T-helper 1 cell treated with Interleukin-12 subunit alpha and Interleukin-12 subunit beta and Interleukin-4 antibody, amounts not matched to agents 30 μg/mL and 1 μg/mL, for 36 hours (primary cell): ENCODE results near the gene MAN1A1.
"Not testable (repeated sequence)": the region's sequence is repeated elsewhere in the genome, so short reads cannot be mapped to it uniquely, and the experiment has no call there.

ENCODE experiments used
- H3K27ac Mint-ChIP-seq: one replicate; pipeline ENCODE4 v1.8.0; 2021; ENCODE audit warnings: mild to moderate bottlenecking, mixed read lengths
- H3K27me3 Mint-ChIP-seq: one replicate; pipeline ENCODE4 v1.8.0; 2021; ENCODE audit warnings: low read depth, mixed read lengths
- H3K36me3 Mint-ChIP-seq: one replicate; pipeline ENCODE4 v1.8.0; 2021; ENCODE audit warnings: low read depth, mixed read lengths
- H3K4me1 Mint-ChIP-seq: one replicate; pipeline ENCODE4 v1.8.0; 2021; ENCODE audit warnings: low read depth, mixed read lengths
- H3K4me3 Mint-ChIP-seq: one replicate; pipeline ENCODE4 v1.8.0; 2021; ENCODE audit warnings: mild to moderate bottlenecking, moderate library complexity, mixed read lengths
- H3K9me3 Mint-ChIP-seq: one replicate; pipeline ENCODE4 v1.8.0; 2021; ENCODE audit warnings: mixed read lengths

The MAN1A1 gene

DNA sequence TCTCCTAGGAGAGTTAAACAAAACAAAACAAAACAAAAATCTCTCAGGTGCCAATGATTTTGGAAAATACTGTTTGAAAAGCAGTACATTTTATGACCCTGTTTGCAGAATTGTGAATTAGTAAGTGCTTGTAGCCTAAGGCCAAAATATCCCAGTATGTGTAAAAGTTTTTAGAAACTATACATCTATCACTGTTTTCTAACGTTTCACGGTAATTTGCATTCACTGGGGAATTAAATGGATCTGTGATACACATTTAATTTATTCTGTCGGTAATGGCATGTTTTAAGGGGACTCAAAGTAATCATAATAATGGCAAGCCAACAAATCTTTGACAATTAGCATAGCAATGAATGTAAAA, 175.5 kb downstream of the MAN1A1 start:
- H3K4me1 Mint-ChIP-seq, result no peaks in the 10 kb centered on the region
- no peak overlapping the region for H3K27ac Mint-ChIP-seq
- H3K9me3 Mint-ChIP-seq, result no peaks in the 10 kb centered on the region
- no peak overlapping the region for H3K4me3 Mint-ChIP-seq
- peaks cover 5% of the 10 kb centered on the region for H3K27me3 Mint-ChIP-seq
- no peaks in the 10 kb centered on the region for H3K36me3 Mint-ChIP-seq

- H3K36me3 Mint-ChIP-seq, result no peaks in the 10 kb centered on the region
- H3K9me3 Mint-ChIP-seq, result no peaks in the 10 kb centered on the region
- H3K4me3 Mint-ChIP-seq, result no peak overlapping the region
- H3K27me3 Mint-ChIP-seq, result peaks cover 10% of the 10 kb centered on the region
- H3K27ac Mint-ChIP-seq, result no peak overlapping the region
- no peaks in the 10 kb centered on the region for H3K4me1 Mint-ChIP-seq
Measured at GRCh38 chr6:119173249-119174084, 176.1 kb downstream of the MAN1A1 start.

GRCh38 chr6:119172824-119173223, 176.7 kb downstream of the MAN1A1 start:
- H3K36me3 Mint-ChIP-seq, result no peaks in the 10 kb centered on the region
- H3K27ac Mint-ChIP-seq, result no peak overlapping the region
- no peaks in the 10 kb centered on the region for H3K9me3 Mint-ChIP-seq
- H3K4me3 Mint-ChIP-seq, result no peak overlapping the region
- peaks cover 15% of the 10 kb centered on the region for H3K27me3 Mint-ChIP-seq
- no peaks in the 10 kb centered on the region for H3K4me1 Mint-ChIP-seq

DNA sequence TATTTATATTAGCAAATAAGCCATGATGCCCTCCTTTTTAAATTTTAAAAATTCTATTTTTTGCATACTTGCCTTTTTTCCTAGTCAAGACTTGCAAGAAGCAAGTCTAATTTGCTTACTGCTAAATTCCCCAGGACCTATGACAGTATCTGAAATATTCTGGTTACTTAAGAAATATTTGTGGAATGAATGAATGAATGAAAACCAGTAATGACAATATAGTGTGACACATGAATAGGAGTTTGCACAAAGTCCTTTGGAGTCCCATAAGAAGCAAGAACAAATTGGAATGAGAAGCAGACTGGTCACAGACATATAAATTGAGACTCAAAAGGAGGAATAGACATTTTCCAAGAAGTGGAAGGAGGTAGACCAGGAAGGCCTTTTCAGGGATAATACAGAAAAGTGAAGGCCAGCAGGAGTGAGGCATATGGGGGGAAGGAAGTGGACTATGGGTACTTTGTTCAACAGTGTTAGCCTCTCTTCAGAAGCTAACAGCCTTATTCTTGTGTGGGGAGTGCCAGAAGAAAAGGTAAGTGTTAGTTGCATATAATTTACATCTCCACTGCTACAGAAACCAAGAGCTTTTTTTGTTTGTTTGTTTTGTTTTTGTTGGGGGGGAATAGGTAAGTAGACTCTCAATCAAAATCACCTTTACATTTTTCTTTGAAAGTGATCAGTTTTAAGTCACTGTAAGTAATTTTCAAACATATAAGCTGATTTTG, 177.5 kb downstream of the MAN1A1 start:
- Mint-ChIP-seq H3K4me1 (no peaks in the 10 kb centered on the region), H3K27ac (no peak overlapping the region), H3K36me3 (no peaks in the 10 kb centered on the region), H3K27me3 (peaks cover 22% of the 10 kb centered on the region), H3K9me3 (no peaks in the 10 kb centered on the region), H3K4me3 (no peak overlapping the region)

DNA sequence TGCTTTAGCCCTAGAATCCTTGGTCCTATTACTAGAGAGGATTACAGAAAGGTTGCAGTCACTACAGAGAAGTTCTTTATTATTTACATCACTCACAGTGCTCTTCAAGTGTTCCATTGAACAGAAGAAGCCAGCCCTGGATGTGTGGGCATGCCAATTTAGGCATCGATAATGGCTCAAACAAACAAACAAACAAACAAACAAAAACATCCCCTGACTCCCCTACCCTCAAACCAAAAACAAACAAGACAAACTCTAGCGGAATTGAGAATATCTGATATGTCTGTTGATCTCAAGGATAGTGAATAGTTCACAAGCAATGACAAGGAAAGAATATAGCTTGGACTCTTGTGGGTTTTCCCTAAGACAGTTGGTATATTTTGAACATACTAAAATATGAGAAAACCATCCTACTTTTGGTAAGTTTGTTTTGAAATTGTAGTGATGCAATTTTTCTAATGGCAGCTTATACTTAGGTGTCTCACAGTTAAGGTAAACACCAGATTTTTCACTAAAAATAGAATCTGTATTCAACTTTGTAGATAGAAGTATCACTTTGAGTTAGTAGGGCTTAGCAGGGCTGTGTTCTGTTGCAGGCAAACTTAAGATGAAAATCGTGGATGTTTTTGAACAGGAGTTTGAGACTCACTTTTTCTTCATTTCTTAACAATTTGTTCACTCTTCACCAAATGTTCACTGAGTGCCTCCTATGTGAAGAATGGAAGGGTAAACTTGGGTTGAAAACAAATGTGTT, 178.3 kb downstream of the MAN1A1 start:
- Mint-ChIP-seq H3K4me1 (no peaks in the 10 kb centered on the region), H3K36me3 (no peaks in the 10 kb centered on the region), H3K27me3 (peaks cover 28% of the 10 kb centered on the region), H3K9me3 (no peaks in the 10 kb centered on the region), H3K27ac (no peak overlapping the region), H3K4me3 (no peak overlapping the region)

- no peaks in the 10 kb centered on the region for H3K4me1 Mint-ChIP-seq
- no peak overlapping the region for H3K4me3 Mint-ChIP-seq
- no peak overlapping the region for H3K27ac Mint-ChIP-seq
- peaks cover 34% of the 10 kb centered on the region for H3K27me3 Mint-ChIP-seq
- no peaks in the 10 kb centered on the region for H3K36me3 Mint-ChIP-seq
- H3K9me3 Mint-ChIP-seq, result no peaks in the 10 kb centered on the region
Measured at GRCh38 chr6:119170447-119171087, 179.0 kb downstream of the MAN1A1 start.

- Mint-ChIP-seq H3K36me3 (no peaks in the 10 kb centered on the region), H3K27me3 (peaks cover 39% of the 10 kb centered on the region), H3K27ac (no peak overlapping the region), H3K4me1 (no peaks in the 10 kb centered on the region), H3K4me3 (no peak overlapping the region), H3K9me3 (no peaks in the 10 kb centered on the region)
Measured at GRCh38 chr6:119170103-119170446, 179.5 kb downstream of the MAN1A1 start.

DNA sequence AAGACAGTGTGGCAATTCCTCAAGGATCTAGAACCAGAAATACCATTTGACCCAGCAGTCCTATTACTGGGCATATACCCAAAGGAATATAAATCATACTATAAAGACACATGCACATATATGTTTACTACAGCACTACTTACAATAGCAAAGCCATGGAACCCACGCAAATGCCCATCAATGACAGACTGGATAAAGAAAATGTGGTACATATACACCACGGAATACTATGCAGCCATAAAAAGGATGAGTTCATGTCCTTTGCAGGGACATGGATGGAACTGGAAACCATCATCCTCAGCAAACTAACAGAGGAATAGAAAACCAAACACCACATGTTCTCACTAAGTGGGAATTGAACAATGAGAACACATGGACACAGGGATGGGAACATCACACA, 180.2 kb downstream of the MAN1A1 start:
- not testable (repeated sequence) for H3K36me3 Mint-ChIP-seq, H3K9me3 Mint-ChIP-seq
- H3K27me3 Mint-ChIP-seq, result peaks cover 45% of the 10 kb centered on the region

DNA sequence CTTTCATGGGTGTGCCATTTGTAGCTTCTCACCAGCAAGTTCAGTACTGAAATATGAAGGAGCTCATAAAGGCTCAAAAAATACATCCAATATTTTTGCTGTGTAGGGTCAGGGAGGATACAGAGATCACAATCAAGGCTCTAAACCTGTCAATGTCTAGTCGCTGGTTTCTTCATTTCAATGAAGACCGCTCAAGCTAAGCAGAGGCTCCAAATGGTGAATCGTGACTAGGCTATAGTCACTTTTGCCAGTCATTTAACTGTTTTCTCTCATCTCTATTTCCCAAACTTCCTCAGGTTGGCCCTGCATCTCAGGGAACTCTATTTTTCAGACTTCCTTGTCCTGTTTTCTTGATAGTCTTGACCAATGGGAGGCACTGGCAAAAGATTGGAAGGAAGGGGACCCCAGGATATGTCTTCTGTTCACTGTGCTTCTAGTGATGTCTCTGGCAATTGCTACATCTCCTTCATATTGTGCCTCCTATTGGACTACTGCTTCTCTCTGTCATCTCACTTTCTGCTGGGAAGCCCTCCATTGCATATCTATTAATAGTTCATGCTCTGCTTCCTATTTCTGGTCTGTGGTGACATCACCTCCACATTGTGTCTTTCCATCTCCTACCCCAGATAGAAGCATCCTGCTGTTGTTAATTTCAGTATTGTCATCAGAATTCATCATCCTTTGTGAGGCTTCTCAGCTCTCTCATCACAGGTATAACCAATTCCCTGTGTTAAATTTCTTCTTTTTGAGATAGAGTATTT, 183.4 kb downstream of the MAN1A1 start:
- peaks cover 59% of the 10 kb centered on the region for H3K27me3 Mint-ChIP-seq
- no peaks in the 10 kb centered on the region for H3K9me3 Mint-ChIP-seq
- no peak overlapping the region for H3K27ac Mint-ChIP-seq
- no peaks in the 10 kb centered on the region for H3K36me3 Mint-ChIP-seq
- peaks cover 1% of the 10 kb centered on the region for H3K4me1 Mint-ChIP-seq
- H3K4me3 Mint-ChIP-seq, result no peak overlapping the region

More for the DNA sequence above, 180.2 kb downstream of the MAN1A1 start:
- H3K4me3 Mint-ChIP-seq, H3K4me1 Mint-ChIP-seq, H3K27ac Mint-ChIP-seq: not testable (repeated sequence)

GRCh38 chr6:119163006-119163405, 186.6 kb downstream of the MAN1A1 start:
- no peaks in the 10 kb centered on the region for H3K9me3 Mint-ChIP-seq
- peaks cover 1% of the 10 kb centered on the region for H3K4me1 Mint-ChIP-seq
- no peak overlapping the region for H3K27ac Mint-ChIP-seq
- H3K36me3 Mint-ChIP-seq, result no peaks in the 10 kb centered on the region
- no peak overlapping the region for H3K4me3 Mint-ChIP-seq
- peaks cover 59% of the 10 kb centered on the region for H3K27me3 Mint-ChIP-seq

DNA sequence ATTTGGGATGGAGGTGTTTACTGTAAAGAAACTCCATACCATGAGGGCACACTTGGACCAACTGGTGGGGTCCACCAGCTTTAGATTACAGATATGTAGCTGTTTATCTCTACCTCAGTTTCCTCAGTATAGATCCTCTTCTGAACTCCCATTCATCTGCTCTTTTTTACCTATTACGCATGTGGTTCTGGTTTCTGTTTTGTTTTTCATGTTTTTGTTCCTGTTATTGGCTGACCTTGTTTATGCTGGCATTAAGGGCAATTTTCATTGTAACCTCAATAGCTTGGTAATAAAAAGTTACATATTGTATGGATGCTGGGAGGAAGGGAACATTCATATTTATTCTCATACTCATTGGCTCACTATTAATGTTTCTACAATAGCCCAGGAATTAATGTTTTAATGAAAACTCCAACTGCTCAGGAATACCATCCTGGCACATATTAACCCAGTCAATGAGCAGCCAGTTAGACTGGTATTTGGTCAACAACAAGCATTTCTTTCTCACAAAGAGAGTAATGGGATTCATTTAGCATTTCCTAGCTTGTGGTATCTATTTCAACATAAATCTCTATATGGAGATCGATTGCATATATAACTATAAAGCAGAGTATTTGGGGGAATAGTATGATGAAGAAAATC, 187.3 kb downstream of the MAN1A1 start:
- peaks cover 51% of the 10 kb centered on the region for H3K27me3 Mint-ChIP-seq

DNA sequence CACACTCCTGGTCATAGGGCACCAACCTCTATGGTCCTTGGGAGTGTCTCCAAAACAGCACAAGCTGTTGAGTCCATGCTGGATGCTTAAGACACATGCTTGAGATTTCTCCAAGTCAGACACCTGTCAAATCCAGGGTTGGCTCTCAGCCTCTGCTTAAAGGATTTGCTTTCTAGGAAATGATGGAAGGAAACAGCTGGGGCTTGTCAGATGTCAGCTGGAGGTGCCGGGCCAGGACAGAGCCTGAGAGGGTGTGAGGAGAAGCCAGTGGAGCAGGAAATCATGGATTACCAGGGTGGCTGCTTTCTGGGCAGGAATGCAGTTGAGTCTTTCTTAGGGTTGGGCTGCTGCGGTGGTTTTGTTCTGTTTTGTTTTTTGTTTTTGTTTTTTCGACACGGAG, 188.1 kb downstream of the MAN1A1 start:
- H3K27ac Mint-ChIP-seq, result no peak overlapping the region
- no peak overlapping the region for H3K4me3 Mint-ChIP-seq
- H3K36me3 Mint-ChIP-seq, result no peaks in the 10 kb centered on the region
- H3K9me3 Mint-ChIP-seq, result no peaks in the 10 kb centered on the region
- H3K27me3 Mint-ChIP-seq, result peaks cover 46% of the 10 kb centered on the region
- peaks cover 1% of the 10 kb centered on the region for H3K4me1 Mint-ChIP-seq

More for the DNA sequence above, 187.3 kb downstream of the MAN1A1 start:
- no peaks in the 10 kb centered on the region for H3K36me3 Mint-ChIP-seq
- H3K9me3 Mint-ChIP-seq, result no peaks in the 10 kb centered on the region
- no peak overlapping the region for H3K4me3 Mint-ChIP-seq
- H3K27ac Mint-ChIP-seq, result no peak overlapping the region
- peaks cover 1% of the 10 kb centered on the region for H3K4me1 Mint-ChIP-seq

- H3K27ac Mint-ChIP-seq, result no peak overlapping the region
Measured at GRCh38 chr6:119160911-119161310, 188.7 kb downstream of the MAN1A1 start.

More at GRCh38 chr6:119160911-119161310, 188.7 kb downstream of the MAN1A1 start:
- H3K4me1 Mint-ChIP-seq, result peaks cover 1% of the 10 kb centered on the region
- no peaks in the 10 kb centered on the region for H3K36me3 Mint-ChIP-seq
- no peak overlapping the region for H3K4me3 Mint-ChIP-seq
- no peaks in the 10 kb centered on the region for H3K9me3 Mint-ChIP-seq
- H3K27me3 Mint-ChIP-seq, result peaks cover 41% of the 10 kb centered on the region
